DMS114 treated with DMSO at 0.1 percent for 48 hours (cell line): Measurements from ENCODE around the gene SH2B2.

Source experiments
- DNase-seq: peaks from one replicate; lab custom pipeline; 2025; ENCODE audit not compliant: unreplicated experiment; lab: John Stamatoyannopoulos, UW

SH2B2 gene

DNA sequence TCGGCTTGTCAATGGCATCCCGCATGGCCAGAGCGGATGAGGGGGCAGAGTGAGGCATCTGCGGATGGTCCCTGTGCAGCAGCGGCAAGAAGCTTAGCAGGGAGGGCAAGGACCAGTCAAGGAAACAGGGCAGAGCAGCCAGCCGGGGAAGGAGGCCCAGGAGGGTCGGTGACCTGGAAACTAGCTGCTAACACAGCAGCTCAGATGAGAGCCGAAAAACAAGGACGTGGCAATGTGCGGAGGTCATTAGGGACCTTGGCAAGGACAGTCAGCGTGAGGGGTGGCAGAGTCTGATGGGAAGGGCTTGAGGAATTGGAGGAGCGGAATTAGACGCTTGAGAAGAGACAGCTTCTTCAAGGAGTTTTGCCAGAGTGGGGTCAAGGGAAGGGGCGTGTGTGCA, 20.1 kb upstream of the SH2B2 start:
- DNase-seq, result no peak

DNA sequence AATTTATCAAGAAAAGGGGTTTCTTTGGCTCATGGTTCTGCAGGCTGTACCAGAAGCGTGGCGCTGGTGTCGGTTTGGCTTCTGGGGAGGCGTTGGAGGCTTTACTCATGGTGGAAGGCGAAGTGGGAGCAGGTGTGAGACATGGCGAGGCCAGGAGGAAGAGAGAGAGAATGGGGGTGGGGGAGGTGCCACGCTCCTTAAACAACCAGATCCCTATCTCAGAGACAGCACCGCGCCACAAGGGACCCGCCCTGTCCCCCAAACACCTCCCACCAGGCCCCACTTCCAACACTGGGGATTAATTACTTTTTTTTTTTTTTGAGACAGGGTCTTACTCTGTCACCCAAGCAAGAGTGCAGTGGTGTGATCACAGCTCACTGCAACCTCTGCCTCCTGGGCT, 18.0 kb upstream of the SH2B2 start:
- no peak for DNase-seq

DNA sequence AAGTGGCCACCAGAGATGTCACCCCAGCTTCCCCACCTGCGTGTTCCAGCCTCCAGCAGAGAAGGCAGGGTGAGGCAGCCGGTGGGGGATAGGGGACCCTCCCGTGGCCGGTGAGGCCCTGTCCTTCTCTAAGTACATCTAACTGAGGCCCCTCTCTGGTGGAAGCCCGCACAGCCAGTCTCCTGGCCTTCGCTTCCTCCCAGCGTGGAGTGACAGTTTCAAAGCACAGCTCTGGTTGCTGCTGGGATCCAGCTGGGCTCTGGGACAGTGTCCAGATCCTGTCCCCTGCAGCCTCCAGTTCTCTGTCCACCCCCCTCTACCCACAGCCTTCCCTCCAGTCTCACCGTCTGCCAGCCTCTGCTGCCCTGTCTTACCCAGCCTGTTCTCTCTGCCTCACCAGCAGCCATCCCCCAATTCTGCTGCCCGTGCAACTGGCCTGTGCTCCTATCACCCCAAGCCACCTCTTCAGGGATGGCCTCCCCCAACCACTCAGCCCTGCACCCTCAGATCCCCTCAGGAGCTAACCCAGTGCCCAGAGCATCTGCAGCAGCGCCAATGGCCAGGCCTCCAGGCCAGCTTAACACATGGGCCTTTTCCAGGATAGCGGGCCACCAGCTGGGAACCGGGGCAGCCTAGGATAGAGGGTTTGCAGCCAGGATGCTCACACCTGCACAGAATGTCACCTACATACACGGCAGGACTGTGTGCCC, 16.3 kb upstream of the SH2B2 start:
- no peak for DNase-seq

DNA sequence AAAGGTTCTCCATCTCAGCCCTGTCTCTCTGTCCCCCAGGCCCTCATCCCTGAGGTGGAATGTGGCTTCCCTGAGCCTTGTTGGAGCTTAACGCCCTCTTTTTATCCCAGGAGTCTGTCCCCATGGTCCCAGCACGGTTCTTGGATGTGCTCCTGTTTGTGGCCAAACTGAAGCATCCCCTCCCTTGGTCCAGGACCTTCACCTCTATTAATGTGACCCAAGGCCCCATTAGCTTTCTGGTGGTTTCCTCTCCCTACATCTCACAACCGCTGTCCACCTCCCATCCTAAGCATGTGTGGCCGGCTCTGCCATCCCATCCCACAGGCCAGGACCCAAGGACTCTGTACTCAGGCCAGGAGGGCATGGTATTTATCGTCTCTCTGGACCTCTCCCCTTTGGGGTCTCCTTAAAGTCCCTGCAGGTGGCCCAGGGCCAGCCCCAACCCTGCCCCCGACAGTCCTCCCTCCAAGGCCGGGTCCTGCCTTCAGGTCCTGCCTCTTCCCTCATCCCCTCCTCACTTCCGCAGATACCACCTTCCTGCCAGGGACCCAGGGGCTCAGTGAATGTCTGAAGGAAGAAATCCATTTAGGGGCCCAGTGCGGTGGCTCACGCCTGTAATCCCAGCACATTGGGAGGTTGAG, 15.4 kb upstream of the SH2B2 start:
- DNase-seq, result no peak

DNA sequence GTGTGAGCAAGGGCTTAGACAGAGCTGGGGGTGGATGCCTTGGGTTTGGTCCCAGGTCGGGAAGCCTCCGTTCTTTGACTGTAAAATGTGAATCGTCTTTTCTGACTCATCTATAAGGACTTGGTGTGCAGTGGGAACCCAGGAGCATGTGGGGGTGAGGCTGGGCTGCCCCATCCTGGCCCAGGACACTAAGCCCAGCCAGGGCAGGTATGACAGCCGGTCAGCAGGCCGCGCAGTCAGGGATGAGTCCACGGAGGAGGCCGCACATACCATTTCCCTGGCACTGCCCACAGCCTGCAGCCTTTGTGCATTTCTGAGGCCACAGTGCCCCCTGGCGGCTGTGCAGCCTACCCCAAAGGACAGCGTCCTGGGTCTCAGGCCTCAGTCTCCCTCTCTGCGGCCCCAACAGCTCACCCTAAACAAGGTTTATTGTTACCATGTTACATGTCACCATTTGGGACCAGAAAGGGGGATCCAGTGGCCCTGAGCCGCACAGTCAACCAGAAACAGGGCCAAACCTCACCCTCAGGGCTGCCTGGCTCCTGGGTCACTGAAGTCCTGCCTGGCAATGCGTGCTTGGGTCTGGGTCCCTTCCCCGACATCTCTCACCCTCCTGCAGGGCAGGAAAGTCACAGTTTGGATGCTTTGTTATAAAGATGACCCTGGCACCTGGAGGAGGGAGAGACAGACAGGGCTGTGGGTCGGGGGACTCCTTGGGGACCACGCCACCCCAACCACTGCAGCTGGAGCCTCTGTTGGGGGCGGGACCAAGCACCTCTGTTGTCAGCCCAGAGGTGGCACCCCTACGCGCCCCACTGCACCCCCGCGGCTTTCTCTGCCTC, 14.4 kb upstream of the SH2B2 start:
- no peak for DNase-seq

- DNase-seq, result no peak
Measured at GRCh38 chr7:102272917-102273748, 13.5 kb upstream of the SH2B2 start.

DNA sequence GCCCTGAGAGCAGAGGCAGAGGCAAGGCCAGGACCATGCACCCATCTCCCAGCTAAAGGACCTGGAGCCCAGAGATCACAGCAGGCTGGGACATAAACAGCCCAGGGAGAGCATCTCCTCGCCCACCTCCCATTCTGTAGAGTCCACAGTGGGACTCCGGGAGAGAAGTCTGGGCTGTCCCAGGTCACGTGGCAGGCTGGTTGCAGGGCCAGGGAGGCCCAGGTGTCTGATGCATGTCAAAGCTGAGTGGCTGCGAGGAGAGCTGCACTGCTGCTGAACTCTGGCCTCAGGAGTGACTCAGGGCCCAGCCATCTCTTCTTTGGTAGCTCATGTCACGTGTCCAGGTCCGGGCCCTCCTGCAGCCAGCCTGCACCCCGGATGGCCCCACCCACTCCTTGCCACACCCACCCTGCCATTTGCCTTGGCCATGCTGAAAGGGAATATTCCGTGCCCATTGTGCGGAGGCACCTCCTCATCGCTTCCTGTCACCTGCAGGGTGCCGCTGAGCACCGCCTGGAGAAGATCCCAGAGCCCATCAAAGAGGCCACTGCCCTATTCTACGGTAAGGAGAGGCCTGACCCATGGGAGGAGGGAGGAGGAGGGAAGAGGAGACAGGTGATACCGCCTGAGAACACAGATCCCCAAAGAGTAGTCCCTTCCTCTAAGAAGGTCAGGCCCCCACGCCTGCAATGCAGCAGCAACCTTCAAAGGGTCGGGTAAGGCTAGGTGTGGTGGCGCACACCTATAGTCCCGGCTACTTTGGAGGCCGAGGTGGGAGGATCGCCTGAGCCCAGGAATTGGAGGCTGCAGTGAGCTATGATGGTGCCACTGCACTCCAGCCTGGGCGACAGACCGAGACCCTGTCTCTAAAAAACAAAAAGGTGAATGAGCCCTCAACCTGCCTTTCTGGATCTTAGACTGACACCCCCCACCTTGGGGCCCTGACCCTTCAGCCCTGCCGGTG, 12.6 kb upstream of the SH2B2 start:
- DNase-seq, result no peak

DNA sequence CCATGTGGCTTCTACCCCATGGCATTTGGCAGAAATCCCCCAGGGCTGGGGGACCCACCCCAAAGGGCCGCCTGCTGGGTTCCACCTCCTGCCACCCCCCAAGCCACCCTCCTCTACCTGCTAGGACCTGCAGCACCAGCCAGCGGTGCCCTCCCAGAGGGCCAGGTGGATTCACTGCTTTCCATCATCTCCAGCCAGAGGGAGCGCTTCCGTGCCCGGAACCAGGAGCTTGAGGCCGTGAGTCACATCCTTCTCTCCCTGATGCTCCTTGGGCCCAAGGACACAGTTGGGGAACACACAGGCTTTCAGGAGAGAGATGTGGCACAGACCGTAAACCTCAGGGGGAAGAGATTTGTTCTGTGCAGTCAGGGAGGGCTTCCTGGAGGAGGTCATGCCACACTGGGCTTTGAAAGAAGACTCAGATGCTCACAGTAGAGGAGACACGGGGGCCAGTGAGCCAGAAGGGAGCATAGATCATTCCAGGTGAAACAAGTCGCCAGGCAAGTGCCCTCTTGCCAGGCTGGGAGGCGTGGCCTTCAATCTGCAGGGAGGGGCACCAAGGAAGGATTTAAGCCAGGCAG, 11.5 kb upstream of the SH2B2 start:
- no peak for DNase-seq

- DNase-seq, result no peak
Measured at GRCh38 chr7:102277901-102278300, 8.8 kb upstream of the SH2B2 start.

DNA sequence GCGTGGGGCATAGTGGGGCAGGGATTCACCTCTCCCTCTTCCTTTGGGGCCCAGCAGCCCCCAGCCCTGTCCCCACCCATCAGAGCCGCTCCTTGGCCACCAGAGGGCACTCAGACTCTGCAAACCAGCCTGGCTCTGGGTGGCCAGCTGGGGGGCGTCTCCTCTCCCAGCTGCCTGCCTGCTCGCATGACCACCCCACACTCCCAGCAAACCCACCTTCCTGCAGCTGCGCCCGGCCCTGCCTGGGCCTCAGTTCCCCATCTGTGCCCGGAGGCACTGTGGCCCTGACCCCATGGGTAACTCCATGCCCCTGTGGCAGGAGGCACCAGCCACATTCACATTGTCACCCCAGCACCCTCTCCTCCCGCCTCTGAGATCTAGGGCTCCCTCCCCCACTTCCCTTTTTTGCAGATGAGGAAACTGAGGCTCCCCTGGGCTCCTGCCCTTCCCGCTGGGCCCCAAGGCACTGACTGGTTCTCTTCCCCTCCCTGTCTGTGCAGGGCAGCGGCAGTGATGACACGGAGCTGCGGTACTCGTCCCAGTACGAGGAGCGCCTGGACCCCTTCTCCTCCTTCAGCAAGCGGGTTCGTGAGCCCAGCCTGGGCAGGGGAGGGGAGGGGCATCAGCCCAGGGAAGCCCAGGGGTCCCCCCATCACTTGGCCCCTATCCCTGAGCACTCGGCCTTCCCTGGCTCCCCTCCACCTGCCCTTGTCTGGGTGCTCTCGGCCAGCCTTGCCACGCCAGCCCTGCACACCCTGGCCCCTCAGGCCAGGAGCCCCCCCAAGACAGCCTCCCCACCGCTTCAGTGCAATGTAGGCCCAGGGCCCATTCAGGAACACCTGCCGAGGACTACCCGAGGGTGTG, 6.9 kb upstream of the SH2B2 start:
- no peak for DNase-seq

- DNase-seq, result no peak
Measured at GRCh38 chr7:102280521-102280920, 6.1 kb upstream of the SH2B2 start.

GRCh38 chr7:102281785-102282184, 4.9 kb upstream of the SH2B2 start:
- no peak for DNase-seq

DNA sequence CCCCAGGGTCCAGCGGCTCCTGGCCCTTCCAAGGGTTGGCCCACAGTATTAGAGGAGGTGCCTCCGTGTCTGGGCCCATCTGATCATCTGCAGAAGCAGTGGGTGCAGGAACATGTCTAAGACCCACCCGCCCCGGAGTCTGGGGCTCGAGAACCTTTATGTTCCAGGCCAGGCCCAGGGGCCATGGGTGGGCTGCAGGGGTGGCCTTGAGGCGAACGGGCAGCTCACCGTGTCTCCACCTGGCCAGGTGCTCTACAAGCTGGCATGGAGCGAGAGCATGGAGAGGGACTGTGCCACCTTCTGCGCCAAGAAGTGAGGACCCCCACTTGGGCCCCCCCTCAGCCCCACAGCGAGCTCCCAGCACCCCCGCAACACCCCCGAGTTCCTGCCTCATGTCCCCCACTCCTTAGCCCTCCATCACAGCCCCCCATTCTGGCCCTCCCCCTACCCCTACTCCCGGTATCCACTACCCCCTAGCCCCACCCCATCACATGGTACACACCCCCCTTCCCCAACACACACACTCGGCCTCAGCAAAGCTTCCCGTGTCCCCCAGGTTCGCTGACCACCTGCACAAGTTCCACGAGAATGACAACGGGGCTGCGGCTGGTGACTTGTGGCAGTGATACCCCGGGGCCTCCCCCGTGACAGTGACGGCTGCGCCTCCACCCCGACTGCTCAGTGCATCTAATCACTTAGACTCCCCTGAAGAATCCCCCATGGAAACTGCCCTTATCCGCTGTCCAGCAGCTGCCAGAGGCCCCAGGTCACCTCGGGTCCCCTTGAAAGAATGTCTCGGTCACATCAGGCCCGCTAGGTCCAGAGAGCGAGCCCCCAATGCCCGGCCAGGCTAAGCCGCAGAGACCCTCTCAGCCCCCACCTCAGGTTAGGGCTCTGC, 4.0 kb upstream of the SH2B2 start:
- DNase-seq, result no peak

DNA sequence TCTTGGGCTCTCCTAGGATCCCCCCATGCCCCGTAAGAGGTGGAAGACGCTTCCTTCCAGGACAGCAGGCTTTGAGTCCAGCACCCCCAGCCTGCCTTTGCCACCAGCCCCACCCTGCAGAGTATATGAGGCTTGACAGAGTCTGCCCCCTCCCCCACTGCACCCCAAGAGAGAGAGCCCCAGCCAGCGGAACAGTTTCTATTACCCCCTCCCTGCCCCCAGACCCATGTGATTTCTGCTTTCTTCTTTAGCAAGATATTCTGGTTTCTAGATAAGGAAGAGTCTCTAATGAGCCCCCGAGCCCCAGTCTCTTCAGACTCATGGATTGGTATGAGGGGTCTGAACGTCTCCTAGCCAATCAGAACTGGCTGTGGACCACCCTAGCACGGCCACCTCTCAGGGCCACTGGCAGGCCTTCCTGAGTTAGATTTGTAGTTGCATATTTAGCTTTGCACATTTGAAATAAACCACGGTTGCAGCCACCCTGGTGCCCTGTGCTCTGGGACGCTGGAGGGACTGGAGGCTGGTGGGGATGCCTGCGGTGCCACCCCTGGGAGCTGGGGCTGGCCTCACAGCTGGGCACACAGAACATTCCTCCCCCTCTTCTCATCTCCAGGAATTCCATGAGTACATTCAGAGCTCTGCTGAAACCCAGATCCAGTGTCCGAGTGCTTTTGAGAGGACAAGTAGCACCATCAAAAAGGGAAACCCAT, 3.0 kb upstream of the SH2B2 start:
- no peak for DNase-seq

GRCh38 chr7:102284399-102284798, 2.3 kb upstream of the SH2B2 start:
- no peak for DNase-seq

GRCh38 chr7:102284891-102285539, 1.7 kb upstream of the SH2B2 start:
- DNase-seq, result no peak
